Stimulated activated naive B cell treated with anti-CD40 and anti-IgM and Interleukin-4, amounts not matched to agents 10 μg/mL and 1 μg/mL and 100 μg/mL, for 72 hours (primary cell): Measurements from ENCODE around the gene ZNF846.

ENCODE experiments used
- ATAC-seq, 2 donors: fragments of 150-1000 bp; cut with Tn5 transposase; replicated peaks; 2 replicates each; pipeline ENCODE4 v1.10.0; 2021; ENCODE audit warnings: moderate library complexity in 1 of 2
- DNase-seq: peaks from one replicate; pipeline ENCODE4 v3.0.0; 2021
- H3K27ac Mint-ChIP-seq: one replicate; pipeline ENCODE4 v1.8.0; 2022; ENCODE audit warnings: mild to moderate bottlenecking, mixed read lengths
- H3K27me3 Mint-ChIP-seq, 2 donors: one replicate each; pipeline ENCODE4 v1.8.0; 2022; ENCODE audit warnings: mixed read lengths in 2 of 2
- H3K36me3 Mint-ChIP-seq, 2 donors: one replicate each; pipeline ENCODE4 v1.8.0; 2022; ENCODE audit warnings: mixed read lengths in 2 of 2, mild to moderate bottlenecking in 1 of 2
- H3K4me1 Mint-ChIP-seq, 2 donors: one replicate each; pipeline ENCODE4 v1.8.0; 2022; ENCODE audit warnings: mixed read lengths in 2 of 2, mild to moderate bottlenecking in 1 of 2
- H3K4me3 Mint-ChIP-seq, 2 donors: one replicate each; pipeline ENCODE4 v1.8.0; 2022; ENCODE audit warnings: mild to moderate bottlenecking in 2 of 2, mixed read lengths in 2 of 2, moderate library complexity in 1 of 2
- H3K9me3 Mint-ChIP-seq, 2 donors: one replicate each; pipeline ENCODE4 v1.8.0; 2022; ENCODE audit warnings: mixed read lengths in 2 of 2, mild to moderate bottlenecking in 1 of 2

The ZNF846 gene

DNA sequence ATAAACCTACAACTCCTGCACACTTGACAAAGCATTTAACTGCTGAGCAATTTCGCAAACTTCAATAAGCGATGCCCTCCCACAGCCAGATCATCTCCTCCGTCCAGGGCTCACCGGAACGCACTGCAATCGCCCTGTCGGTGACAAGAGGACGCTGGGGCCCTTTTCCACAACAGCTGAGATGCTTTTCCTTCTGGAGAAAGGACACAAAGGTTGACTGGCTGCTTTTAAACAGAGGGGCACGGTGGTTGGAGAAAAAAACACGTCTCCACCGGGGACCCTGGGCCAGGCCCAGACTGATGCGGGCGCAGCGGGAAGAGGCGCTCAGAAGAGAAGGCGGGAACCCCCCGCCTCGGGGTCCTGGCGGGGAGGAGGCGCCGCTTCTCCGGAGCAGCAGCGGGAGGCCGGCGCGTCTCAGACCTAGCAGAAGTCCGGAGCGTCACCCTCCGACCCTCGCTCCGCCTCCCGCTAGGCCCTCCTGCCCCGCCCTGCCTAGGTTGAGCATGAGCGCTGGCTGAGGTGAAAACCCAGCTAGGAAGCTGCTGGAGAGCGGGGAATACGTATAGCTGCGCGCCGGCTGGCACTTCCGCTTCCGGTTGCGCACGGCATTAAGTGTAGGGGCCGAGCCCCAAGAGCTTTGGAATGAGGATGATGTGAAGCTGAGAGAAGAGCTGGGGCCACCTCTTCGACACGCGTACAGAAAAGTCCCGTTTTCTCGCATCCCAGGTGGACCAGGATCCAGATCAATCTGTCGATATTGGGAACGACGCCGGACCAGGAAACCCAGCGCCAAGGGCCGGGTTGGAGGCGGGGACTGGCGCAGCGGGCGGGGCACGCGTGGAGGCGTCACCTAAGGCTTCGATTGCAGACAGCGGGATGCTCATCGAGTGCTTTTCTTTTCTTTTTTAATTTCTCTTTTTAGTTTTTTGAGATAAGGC is at the start of gene ZNF846:
Gene ZNF846, minus strand, starts transcription at position 564 of the 938 bp plus-strand sequence. CDS start 3,788 bp downstream, outside the sequence.
- Mint-ChIP-seq H3K9me3 (peaks cover 4 to 6% of the 10 kb centered on the region in 2 donors), H3K27me3 (no peaks in the 10 kb centered on the region), H3K4me3 (peak within 1 kb of the TSS; percentile 94 to 96), H3K4me1 (peaks cover 5 to 6% of the 10 kb centered on the region in 2 donors), H3K27ac (peak within 1 kb of the TSS; percentile 99), H3K36me3 (peaks cover 23 to 28% of the 10 kb centered on the region in 2 donors)
- ATAC-seq (peak; percentile 98 to 99), DNase-seq (peak; percentile 96)

DNA sequence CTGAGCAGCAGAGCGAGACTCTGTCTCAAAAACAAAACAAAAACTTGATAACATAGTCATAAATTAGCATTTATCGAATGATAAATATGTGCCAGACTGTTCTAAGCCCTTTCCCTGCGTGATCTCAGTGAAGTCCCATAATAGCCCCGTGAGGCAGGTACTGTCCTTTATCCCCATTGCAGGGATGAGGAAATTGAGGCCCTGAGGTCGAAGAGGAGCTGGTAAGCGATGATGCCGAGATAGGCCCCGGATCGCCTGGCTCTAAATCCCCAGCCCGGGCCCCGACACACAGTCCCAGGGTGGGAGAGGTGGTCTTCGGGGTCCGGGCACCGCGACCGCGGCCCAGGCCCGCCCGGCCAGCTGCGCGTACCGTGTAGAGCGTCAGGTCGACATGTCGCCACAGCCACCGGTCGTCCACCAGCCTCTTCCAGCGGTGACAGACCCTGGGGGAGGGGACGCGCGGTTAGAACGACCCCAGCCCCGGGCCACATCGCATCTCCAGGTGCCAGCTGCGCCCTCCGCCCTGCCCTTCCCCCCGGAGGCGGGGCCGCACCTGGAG is 49.7 kb upstream of the ZNF846 start:
- Mint-ChIP-seq H3K4me3 (peak overlapping the region; percentile 95 to 98), H3K36me3 (peaks cover 25 to 33% of the 10 kb centered on the region in 2 donors), H3K4me1 (peaks cover 10 to 30% of the 10 kb centered on the region in 2 donors), H3K27me3 (no peaks in the 10 kb centered on the region), H3K9me3 (peaks cover 6 to 7% of the 10 kb centered on the region in 2 donors), H3K27ac (peak overlapping the region; percentile 98)
- DNase-seq, result no peak
- ATAC-seq, result no peak

DNA sequence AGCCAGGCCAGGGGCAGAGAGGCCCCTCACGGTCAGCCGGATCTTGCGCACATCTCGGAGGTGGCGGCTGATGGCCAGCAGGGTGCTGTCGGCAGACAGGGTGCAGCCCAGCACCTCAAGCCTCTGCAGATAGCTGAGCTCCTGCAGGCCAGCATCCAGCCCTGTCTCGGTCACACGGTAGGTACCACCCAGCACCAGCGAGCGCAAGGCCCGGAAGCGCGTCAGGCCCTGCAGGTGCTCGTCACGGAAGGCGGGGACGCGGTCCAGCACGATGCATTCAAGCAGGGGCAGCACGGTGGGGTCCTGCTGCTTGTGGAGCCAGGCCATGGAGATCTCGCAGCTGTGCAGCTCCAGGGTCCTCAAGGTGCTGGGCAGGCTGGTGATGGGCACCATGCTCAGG is 42.6 kb upstream of the ZNF846 start:
- Mint-ChIP-seq H3K4me3 (no peak overlapping the region), H3K9me3 (peaks cover 0 to 1% of the 10 kb centered on the region in 2 donors), H3K27ac (peak overlapping the region; percentile 9), H3K27me3 (no peaks in the 10 kb centered on the region), H3K4me1 (peaks cover 0 to 2% of the 10 kb centered on the region in 2 donors), H3K36me3 (peaks cover 30 to 48% of the 10 kb centered on the region in 2 donors)
- no peak for ATAC-seq
- no peak for DNase-seq

DNA sequence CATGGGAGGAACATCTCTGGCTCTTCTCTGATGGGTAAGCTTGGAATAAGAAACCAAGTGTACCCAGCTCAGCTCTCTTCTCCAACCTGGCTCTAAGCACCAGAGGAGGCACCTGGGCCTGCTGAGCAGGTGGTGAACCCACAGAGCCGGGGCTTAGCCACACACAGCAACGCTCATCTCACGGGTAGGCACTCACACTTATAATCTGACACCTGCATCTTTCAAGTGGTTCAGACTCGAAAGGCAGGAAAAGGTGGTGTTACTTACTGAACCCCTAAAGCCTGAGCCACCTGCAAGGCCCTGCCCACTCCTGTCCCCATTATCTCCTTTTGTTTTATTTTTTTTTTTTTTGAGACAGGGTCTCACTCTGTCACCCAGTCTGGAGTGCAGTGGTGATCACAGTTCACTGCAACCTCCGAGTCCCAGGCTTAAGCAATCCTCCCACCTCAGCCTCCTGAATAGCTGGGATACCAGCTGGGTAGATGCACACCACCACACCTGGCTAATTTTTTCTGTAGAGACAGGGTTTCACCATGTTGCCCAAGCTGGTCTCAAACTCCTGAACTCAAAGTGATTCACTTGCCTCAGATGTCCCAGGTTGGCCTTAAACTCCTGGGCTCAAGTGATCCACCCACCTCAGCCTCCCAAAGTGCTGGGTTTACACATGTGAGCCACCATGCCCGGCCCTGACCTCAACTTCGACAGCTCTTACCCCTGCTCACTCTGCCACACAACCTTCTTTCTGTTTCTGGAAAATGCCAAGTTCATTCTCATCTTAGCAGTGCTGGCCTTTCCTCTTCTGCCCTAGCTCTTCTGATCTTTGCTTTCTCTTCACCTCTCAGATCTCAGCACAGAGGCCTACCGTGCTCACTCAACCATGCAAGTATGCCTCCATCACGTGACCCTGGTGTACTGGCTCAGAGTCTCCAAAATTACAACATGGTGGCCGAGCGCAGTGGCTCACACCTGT is 40.6 kb upstream of the ZNF846 start:
- no peak for ATAC-seq
- H3K27me3 Mint-ChIP-seq, result no peaks in the 10 kb centered on the region
- H3K9me3 Mint-ChIP-seq, result no peaks in the 10 kb centered on the region
- peaks cover 20 to 39% of the 10 kb centered on the region in 2 donors for H3K36me3 Mint-ChIP-seq
- no peak for DNase-seq
- H3K4me1 Mint-ChIP-seq, result peaks cover 0 to 2% of the 10 kb centered on the region in 2 donors
- no peak overlapping the region for H3K27ac Mint-ChIP-seq
- H3K4me3 Mint-ChIP-seq, result no peak overlapping the region

DNA sequence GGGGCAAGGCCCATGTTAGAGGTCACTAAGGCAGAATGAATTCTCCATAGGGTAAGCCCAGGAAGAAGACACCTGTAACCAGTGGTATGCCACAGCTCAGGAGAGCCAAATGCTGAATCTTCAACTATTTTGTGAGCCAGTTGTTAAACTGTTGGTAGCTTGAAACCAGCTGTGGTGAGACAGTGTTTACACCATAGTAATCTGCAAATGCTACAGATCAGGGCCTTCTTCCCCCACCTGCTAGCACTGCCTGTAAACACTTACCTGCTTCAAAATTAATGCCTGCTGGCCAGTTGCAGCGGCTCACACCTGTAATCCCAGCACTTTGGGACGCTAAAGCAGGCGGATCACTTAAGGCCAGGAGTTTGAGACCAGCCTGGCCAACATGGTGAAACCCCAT is 38.3 kb upstream of the ZNF846 start:
- H3K27ac Mint-ChIP-seq, result no peak overlapping the region
- DNase-seq (no peak), ATAC-seq (no peak)
- H3K4me1 Mint-ChIP-seq, result peaks cover 0 to 2% of the 10 kb centered on the region in 2 donors
- no peaks in the 10 kb centered on the region for H3K9me3 Mint-ChIP-seq
- H3K36me3 Mint-ChIP-seq, result peaks cover 16 to 43% of the 10 kb centered on the region in 2 donors
- H3K4me3 Mint-ChIP-seq, result no peak overlapping the region
- H3K27me3 Mint-ChIP-seq, result no peaks in the 10 kb centered on the region

DNA sequence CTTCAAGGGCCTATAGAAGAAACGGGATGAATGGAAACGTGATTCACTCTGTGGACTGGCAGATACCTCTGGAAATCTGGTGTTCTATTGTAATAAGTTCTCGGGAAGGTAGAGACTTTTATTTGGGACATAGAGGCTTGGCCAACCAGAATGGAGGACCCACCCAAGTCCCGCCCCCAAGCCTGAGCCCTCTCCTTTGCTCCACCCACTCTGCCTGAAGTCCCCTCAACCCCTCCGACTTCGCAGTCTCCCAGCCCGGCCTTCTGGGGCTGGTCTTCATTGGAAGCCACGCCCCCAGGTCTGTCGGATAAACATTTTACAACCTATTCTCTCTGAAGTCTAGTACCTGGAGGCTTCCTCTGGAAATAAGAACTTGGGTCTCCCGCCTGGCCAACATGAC is 33.4 kb upstream of the ZNF846 start:
- no peaks in the 10 kb centered on the region for H3K27me3 Mint-ChIP-seq
- no peaks in the 10 kb centered on the region for H3K9me3 Mint-ChIP-seq
- DNase-seq (no peak), ATAC-seq (no peak)
- H3K4me1 Mint-ChIP-seq, result no peaks in the 10 kb centered on the region
- no peak overlapping the region for H3K27ac Mint-ChIP-seq
- H3K4me3 Mint-ChIP-seq, result no peak overlapping the region
- H3K36me3 Mint-ChIP-seq, result peaks cover 4 to 18% of the 10 kb centered on the region in 2 donors

DNA sequence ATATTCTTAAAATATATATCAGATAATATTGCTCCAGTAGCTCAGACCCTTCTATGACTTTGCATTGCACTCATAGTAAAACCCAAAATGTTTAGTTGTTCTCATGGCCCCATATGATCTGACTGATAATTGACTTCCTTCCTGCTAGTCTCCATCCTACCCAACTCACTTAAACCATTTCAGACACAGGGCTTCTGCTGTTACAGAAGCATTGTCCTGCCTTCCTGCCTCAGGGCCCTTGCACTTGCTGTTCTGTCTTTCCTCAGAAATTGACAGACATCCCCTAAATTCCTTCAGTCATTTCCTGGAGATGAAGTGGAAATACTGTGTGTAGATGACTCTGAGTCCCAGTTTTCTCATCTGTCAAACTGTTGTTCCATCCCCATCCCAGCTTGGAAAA is 30.6 kb upstream of the ZNF846 start:
- DNase-seq (no peak), ATAC-seq (no peak)
- H3K4me1 Mint-ChIP-seq, result no peaks in the 10 kb centered on the region
- no peak overlapping the region for H3K27ac Mint-ChIP-seq
- no peaks in the 10 kb centered on the region for H3K9me3 Mint-ChIP-seq
- peaks cover 2 to 12% of the 10 kb centered on the region in 2 donors for H3K36me3 Mint-ChIP-seq
- no peaks in the 10 kb centered on the region for H3K27me3 Mint-ChIP-seq
- no peak overlapping the region for H3K4me3 Mint-ChIP-seq

DNA sequence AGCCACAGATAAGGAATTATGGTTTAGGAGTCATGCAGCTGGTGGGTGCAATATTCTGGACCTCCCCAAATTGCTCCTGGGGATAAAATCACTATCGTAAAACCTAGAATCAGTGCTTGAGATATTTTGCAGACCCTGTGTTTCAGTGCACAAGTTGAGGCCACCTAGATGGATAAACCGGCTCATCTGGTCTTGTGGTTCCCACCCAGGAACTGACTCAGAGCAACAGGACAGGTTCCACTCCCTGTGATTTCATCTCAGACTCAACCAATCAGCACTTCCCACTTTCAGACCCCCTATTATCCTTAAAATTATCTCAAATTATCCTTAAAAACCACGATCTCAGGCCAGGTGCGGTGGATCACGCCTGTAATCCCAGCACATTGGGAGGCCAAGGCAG is 29.3 kb upstream of the ZNF846 start:
- ATAC-seq, result no peak
- peaks cover 4 to 6% of the 10 kb centered on the region in 2 donors for H3K4me1 Mint-ChIP-seq
- H3K4me3 Mint-ChIP-seq, result no peak overlapping the region
- no peaks in the 10 kb centered on the region for H3K27me3 Mint-ChIP-seq
- H3K27ac Mint-ChIP-seq, result no peak overlapping the region
- H3K36me3 Mint-ChIP-seq, result peaks cover 2 to 4% of the 10 kb centered on the region in 2 donors
- H3K9me3 Mint-ChIP-seq, result no peaks in the 10 kb centered on the region
- DNase-seq, result no peak

DNA sequence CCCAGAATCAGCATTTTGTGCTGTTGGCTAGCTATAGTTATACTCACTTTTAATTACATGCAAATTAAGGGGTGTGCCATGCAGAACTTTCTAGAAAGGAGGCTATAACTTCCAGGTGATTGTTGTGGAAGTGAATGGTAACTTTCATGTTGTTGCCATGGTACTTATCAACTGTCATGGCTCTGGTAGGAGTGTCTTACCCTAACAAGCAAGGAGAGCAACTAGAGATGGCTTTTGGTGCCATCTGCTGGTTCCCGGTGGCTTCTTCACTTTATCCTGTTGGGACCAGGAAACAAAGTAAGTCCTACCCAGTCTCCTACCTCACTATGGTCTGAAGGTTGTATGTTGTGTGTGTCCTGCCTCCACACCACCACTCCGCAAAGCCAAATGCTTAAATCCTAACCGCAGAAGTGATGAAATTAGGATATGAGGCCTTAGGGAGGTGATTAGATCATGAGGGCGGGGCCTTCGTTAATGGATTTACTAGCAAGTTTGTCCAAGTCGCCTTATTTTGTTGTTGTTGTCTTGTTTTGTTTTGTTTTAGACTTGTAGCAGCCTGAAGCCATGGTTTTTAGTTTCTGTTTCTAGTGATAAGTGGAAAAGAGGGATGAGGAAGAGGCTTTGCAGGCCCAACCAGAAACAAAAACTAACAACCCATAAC is 27.7 kb upstream of the ZNF846 start:
- peak; percentile 53 to 60 for ATAC-seq
- Mint-ChIP-seq H3K27me3 (no peaks in the 10 kb centered on the region), H3K4me1 (peaks cover 7 to 12% of the 10 kb centered on the region in 2 donors), H3K36me3 (peaks cover 0 to 2% of the 10 kb centered on the region in 2 donors), H3K27ac (no peak overlapping the region), H3K9me3 (no peaks in the 10 kb centered on the region), H3K4me3 (no peak overlapping the region)
- DNase-seq, result peak; percentile 80

DNA sequence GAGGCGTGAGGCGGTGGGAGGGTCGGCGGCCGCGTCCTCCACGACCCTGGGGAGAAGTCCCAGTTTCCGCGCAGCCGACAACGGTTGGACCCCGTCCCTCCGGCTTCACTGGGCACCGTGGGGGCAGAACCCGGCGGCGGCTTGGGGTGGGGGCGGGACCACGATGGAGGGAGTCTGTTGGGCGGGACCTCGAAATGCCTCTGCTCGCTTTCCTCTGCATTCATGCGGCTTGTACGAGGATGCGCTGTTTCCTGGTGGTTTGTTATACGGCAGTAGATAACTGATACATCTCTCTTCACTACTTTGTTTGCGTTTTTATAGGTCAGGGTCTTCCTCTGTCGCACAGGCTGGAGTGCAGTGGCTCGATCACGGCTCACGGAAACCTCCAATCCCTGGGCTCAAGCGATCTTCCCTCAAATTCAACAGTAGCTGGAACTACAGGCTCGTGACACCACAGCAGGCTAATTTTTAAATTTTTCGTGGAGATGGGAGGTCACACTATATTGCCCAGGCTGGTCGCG is 24.6 kb upstream of the ZNF846 start:
- H3K36me3 Mint-ChIP-seq, result peaks cover 0 to 2% of the 10 kb centered on the region in 2 donors
- no peak for DNase-seq

DNA sequence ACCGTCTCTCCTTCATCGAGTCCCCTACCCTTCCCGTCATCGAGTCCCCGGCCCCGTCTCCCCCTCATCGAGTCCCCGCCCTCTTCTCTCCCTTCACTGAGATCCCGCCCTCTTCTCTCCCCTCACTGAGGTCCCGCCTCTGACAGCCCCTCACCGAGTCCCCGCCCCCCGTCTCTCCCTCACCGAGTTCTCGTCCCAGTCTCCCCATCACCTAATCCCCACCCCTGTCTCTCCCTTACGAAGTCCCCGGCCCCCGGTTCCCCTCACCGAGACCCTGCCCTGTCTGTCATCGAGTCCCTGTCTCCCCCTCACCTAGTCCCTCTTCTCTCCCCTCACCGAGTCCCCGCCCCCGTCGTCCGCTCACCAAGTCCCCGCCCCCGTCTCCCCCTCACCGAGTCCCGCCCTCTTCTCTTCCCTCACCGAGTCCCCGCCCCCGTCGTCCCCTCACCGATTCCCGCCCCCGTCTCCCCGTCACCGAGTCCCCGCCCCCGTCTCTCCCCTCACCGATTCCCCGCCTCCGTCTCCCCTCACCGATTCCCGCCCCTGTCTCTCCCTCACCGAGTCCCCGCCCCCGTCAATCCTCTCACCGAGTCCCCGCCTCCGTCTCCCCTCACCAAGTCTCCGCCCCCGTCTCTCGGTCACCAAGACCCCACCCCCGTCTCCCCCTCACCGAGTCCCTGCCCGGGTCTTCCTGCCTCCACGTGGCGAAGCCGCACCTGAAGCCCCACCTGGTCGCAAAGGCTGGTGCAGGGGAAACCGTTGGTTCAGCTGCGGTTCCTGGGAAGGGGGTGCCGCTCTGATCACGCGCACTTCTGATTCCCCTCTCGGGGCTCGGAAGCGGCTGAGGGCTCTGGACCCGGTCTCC is 23.9 kb upstream of the ZNF846 start:
- Mint-ChIP-seq H3K27me3 (no peaks in the 10 kb centered on the region), H3K4me1 (peaks cover 12 to 22% of the 10 kb centered on the region in 2 donors), H3K36me3 (peaks cover 0 to 2% of the 10 kb centered on the region in 2 donors), H3K9me3 (no peaks in the 10 kb centered on the region), H3K27ac (peak overlapping the region; percentile 97), H3K4me3 (peak overlapping the region; percentile 98 to 99)
- peak; percentile 67 to 68 for ATAC-seq
- DNase-seq, result peak; percentile 82

More for the DNA sequence above, 24.6 kb upstream of the ZNF846 start:
- peaks cover 12 to 22% of the 10 kb centered on the region in 2 donors for H3K4me1 Mint-ChIP-seq
- H3K9me3 Mint-ChIP-seq, result no peaks in the 10 kb centered on the region
- H3K4me3 Mint-ChIP-seq, result peak overlapping the region; percentile 98 to 99
- H3K27ac Mint-ChIP-seq, result peak overlapping the region; percentile 97
- H3K27me3 Mint-ChIP-seq, result no peaks in the 10 kb centered on the region
- peak; percentile 40 to 43 for ATAC-seq

DNA sequence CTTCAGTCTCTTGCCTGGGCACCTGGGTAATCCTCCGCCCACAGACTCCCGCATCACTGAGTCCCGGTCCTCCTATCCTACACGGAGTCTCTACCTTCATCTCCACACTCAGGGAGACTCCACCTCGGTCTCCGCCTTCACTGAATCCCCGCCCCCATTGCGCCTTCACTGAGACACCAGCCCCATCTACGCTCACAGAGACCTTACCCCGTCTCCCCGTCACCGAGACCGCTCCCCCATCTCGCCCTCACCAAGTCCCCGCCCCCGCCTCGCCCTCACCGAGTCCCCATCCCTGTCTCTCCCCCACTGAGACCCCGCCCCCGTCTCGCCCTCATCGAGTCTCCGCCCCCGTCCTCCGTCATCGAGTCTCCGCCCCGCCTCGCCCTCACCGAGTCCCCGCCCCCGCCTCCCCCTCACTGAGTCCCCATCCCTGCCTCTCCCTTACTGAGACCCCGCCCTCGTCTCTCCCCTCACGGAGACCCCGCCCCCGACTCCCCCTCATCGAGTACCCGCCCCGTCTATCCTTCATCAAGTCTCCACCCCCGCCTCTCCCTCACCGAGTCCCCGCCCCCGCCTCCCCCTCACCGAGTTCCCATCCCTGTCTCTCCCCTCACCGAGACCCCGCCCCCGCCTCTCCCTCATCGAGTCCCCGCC is 23.1 kb upstream of the ZNF846 start:
- peak overlapping the region; percentile 98 to 99 for H3K4me3 Mint-ChIP-seq

More for the DNA sequence above, 23.1 kb upstream of the ZNF846 start:
- Mint-ChIP-seq H3K27me3 (no peaks in the 10 kb centered on the region), H3K9me3 (no peaks in the 10 kb centered on the region), H3K36me3 (no peaks in the 10 kb centered on the region), H3K4me1 (peaks cover 12 to 22% of the 10 kb centered on the region in 2 donors), H3K27ac (peak overlapping the region; percentile 97)
- ATAC-seq (peak; percentile 71 to 74), DNase-seq (peak; percentile 85)
